Rectal smooth muscle tissue (tissue), 1 donor: Measurements from ENCODE around the gene CCDC9B.

Source experiments
- H3K27ac ChIP-seq: one replicate; pipeline ENCODE4 v1.7.0; 2013; ENCODE audit warnings: low read depth, low read length, inconsistent platforms
- H3K27me3 ChIP-seq: one replicate; pipeline ENCODE4 v1.7.0; 2013; ENCODE audit warnings: low read length; ENCODE audit not compliant: control insufficient read depth, insufficient read depth
- H3K36me3 ChIP-seq: one replicate; pipeline ENCODE4 v1.7.0; 2013; ENCODE audit warnings: low read length; ENCODE audit not compliant: control insufficient read depth, insufficient read depth
- H3K4me1 ChIP-seq: one replicate; pipeline ENCODE4 v1.7.0; 2013; ENCODE audit warnings: low read length; ENCODE audit not compliant: control insufficient read depth, insufficient read depth
- H3K4me3 ChIP-seq: one replicate; pipeline ENCODE4 v1.7.0; 2013; ENCODE audit warnings: low read length
- H3K9ac ChIP-seq: one replicate; pipeline ENCODE4 v1.7.0; 2013; ENCODE audit warnings: low read length

Gene CCDC9B

GRCh38 chr15:40329804-40330203 lies 10.9 kb downstream of the CCDC9B start:
- Histone ChIP-seq H3K27ac (peak overlapping the region; percentile 98), H3K27me3 (no peaks in the 10 kb centered on the region), H3K4me1 (peaks cover 67% of the 10 kb centered on the region), H3K36me3 (no peaks in the 10 kb centered on the region), H3K4me3 (no peak overlapping the region), H3K9ac (no peak overlapping the region)

DNA sequence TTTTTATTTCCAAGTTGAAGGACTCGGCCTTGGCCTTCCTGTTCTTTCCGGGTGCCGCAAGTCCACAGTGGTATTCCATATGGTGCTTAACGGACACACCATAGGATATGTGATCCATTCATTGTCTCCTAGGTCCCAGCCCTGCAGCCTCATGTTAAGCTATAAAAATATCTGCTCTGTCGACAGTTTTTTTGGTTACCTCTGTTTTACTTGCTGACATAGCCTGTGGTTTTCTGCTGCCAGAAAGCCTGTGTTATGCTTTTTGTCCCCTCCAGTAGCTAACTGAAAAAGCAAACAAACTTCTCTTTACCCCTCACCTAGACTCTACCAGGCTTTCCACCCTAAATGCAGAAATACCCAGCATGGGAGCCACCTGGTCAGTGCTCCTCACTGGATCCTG lies 12.0 kb downstream of the CCDC9B start:
- Histone ChIP-seq H3K4me1 (peaks cover 58% of the 10 kb centered on the region), H3K4me3 (no peak overlapping the region), H3K9ac (no peak overlapping the region), H3K27ac (peak overlapping the region; percentile 98), H3K36me3 (no peaks in the 10 kb centered on the region), H3K27me3 (no peaks in the 10 kb centered on the region)

- no peaks in the 10 kb centered on the region for H3K27me3 ChIP-seq
- H3K36me3 ChIP-seq: no peaks in the 10 kb centered on the region
- H3K9ac ChIP-seq: no peak overlapping the region
- no peak overlapping the region for H3K4me3 ChIP-seq
- H3K4me1 ChIP-seq: peaks cover 54% of the 10 kb centered on the region
- H3K27ac ChIP-seq: peak overlapping the region; percentile 98
Observed at GRCh38 chr15:40328176-40328575, 12.6 kb downstream of the CCDC9B start.

GRCh38 chr15:40327457-40327856 lies 13.3 kb downstream of the CCDC9B start:
- Histone ChIP-seq H3K27ac (peak overlapping the region; percentile 98), H3K27me3 (no peaks in the 10 kb centered on the region), H3K4me3 (no peak overlapping the region), H3K4me1 (peaks cover 50% of the 10 kb centered on the region), H3K9ac (no peak overlapping the region), H3K36me3 (no peaks in the 10 kb centered on the region)

DNA sequence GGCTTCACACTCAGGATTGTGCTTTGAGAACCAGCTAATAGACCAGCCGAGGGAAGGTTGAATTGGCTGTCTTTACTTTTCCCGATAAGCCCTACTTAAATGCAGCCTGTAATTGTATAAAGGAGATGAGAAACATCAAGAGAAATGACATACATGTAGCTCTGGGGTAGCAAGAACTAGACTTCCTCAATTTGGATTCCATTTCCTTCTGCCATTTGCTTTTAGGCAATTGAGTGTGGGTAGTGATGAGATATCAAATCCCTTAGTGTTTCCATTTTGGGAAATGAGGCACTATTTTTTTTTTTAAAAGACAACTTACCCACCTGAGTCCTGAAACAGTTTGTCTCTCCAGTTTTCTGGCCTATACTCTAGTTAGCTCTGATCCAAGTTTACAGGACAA lies 15.0 kb downstream of the CCDC9B start:
- Histone ChIP-seq H3K4me3 (peak overlapping the region; percentile 67), H3K36me3 (no peaks in the 10 kb centered on the region), H3K27me3 (no peaks in the 10 kb centered on the region), H3K4me1 (peaks cover 36% of the 10 kb centered on the region), H3K9ac (no peak overlapping the region), H3K27ac (peak overlapping the region; percentile 98)

GRCh38 chr15:40325188-40325587 lies 15.6 kb downstream of the CCDC9B start:
- peak overlapping the region; percentile 67 for H3K4me3 ChIP-seq
- peaks cover 31% of the 10 kb centered on the region for H3K4me1 ChIP-seq
- H3K27me3 ChIP-seq: no peaks in the 10 kb centered on the region
- H3K27ac ChIP-seq: peak overlapping the region; percentile 98
- H3K36me3 ChIP-seq: no peaks in the 10 kb centered on the region
- H3K9ac ChIP-seq: peak overlapping the region; percentile 70

- Histone ChIP-seq H3K4me3 (peak overlapping the region; percentile 67), H3K4me1 (peaks cover 22% of the 10 kb centered on the region), H3K27me3 (no peaks in the 10 kb centered on the region), H3K27ac (peak overlapping the region; percentile 98), H3K36me3 (no peaks in the 10 kb centered on the region), H3K9ac (peak overlapping the region; percentile 70)
Observed at GRCh38 chr15:40323953-40324937, 16.5 kb downstream of the CCDC9B start.

DNA sequence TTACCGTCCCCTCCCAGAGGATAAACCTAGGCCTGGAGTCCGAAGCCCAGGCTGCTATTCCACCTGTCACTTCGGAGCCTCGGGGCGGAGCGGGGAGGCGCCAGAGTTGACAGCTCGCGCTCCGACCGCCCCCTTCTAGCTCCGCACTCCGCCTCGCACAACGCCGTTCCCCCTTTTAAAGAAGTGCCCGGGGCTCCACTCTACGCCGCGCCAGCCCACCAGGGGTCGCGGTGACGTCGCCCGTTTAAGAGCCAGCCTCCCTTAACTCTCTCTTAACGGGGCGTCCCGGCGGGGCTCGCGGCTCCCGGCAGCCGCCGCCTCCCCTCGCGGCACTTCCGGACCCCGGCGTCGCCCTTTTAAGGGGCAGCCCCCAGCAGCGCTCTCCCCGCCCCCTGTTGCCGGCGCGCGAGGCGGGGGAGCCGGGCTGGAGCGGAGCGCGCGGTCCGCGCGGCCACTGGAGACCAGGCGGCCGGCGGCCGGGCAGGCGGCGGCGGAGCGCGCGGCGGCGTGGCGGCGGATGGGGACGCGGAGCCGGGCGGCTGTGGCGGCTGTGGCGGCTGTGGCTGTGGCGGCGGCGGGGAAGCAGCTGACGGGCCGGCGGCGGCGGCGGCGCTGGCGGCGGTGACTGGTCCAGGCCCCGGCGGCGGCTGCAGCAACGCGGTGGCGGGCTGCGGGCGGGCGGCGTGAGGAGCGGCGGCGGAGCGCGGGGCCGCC lies 17.3 kb downstream of the CCDC9B start, which contains the start of gene INAFM2:
INAFM2 (plus strand) TSS at position 454 of the 714 bp plus-strand sequence. CDS start 364 bp downstream, outside the sequence.
- peaks cover 19% of the 10 kb centered on the region for H3K4me1 ChIP-seq

DNA sequence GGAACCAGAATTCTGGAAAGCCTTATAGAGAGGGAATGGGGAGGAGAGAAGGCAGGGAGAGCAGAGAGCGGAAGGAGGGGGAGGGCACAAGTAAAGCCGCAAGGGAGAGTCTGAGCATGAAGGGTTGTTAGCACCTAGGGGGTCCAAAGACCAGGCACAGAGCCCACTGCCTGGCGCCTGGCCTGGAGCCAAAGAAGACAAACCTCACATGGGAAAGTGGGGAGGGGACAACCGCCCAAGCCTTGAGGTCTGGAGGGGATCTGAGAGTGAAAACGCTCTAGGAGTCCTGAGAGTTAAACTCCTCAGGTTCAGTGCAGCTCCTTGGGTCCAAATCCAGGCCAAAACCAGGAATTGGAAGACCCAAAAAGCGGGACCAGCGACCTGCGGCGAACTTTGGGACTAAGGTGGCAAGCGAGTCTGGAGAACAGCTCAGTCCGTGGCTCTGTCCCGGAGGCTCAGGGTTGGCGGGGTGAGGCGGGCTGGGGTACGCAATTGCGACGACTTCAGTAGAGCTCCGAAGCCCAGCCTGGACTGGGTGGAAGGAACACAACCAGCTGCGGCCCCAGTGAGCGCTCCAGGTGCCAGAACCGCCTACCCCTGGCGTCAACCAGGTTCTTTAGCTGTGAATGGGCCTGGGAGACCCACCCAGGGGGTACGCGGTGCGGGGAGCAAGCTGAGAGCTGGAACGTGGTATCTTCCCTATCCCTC lies 18.1 kb downstream of the CCDC9B start:
- H3K4me1 ChIP-seq: peaks cover 13% of the 10 kb centered on the region
- peak overlapping the region; percentile 55 for H3K4me3 ChIP-seq
- H3K27ac ChIP-seq: peak overlapping the region; percentile 94
- H3K9ac ChIP-seq: peak overlapping the region; percentile 3
- no peaks in the 10 kb centered on the region for H3K27me3 ChIP-seq
- no peaks in the 10 kb centered on the region for H3K36me3 ChIP-seq

More for the DNA sequence above, 17.3 kb downstream of the CCDC9B start, which contains the start of gene INAFM2:
- peak within 1 kb of the TSS; percentile 67 for H3K4me3 ChIP-seq
- H3K27ac ChIP-seq: peak within 1 kb of the TSS; percentile 98
- no peaks in the 10 kb centered on the region for H3K27me3 ChIP-seq
- no peaks in the 10 kb centered on the region for H3K36me3 ChIP-seq
- H3K9ac ChIP-seq: peak within 1 kb of the TSS; percentile 70

- H3K27ac ChIP-seq: peak overlapping the region; percentile 63
- H3K4me1 ChIP-seq: peaks cover 3% of the 10 kb centered on the region
- no peaks in the 10 kb centered on the region for H3K27me3 ChIP-seq
- no peak overlapping the region for H3K9ac ChIP-seq
- H3K36me3 ChIP-seq: no peaks in the 10 kb centered on the region
- H3K4me3 ChIP-seq: no peak overlapping the region
Observed at GRCh38 chr15:40320931-40321371, 19.8 kb downstream of the CCDC9B start.

- peaks cover 3% of the 10 kb centered on the region for H3K4me1 ChIP-seq
- no peaks in the 10 kb centered on the region for H3K27me3 ChIP-seq
- H3K27ac ChIP-seq: no peak overlapping the region
- no peak overlapping the region for H3K4me3 ChIP-seq
- no peaks in the 10 kb centered on the region for H3K36me3 ChIP-seq
- H3K9ac ChIP-seq: no peak overlapping the region
Observed at GRCh38 chr15:40320409-40320808, 20.3 kb downstream of the CCDC9B start.

DNA sequence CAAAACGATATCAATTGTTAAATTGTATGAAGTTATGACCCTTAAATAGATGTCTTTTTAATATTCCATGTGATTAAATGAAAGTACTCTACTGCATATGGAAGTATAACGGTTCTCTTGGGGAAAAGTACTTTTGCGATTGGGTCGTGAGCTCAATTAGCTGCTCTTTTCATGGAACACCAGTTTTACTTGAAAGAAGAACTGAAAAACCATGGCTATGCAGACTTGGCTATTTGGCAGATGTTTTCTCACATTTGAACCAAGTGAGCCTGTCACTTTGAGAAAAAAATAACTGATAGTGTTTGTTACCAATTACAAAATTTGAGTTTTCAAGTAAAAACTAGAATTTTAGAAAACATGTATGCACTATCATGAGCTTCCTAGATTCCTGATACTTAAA lies 23.2 kb downstream of the CCDC9B start:
- Histone ChIP-seq H3K4me1 (no peaks in the 10 kb centered on the region), H3K27me3 (no peaks in the 10 kb centered on the region), H3K36me3 (no peaks in the 10 kb centered on the region), H3K4me3 (no peak overlapping the region), H3K27ac (no peak overlapping the region), H3K9ac (no peak overlapping the region)
